DMS153 treated with DMSO at 0.1 percent for 48 hours (cell line): ENCODE results near the gene PTPN18.

Experiments
- DNase-seq: peaks from one replicate; lab custom pipeline; 2025; ENCODE audit not compliant: unreplicated experiment; lab: John Stamatoyannopoulos, UW

PTPN18 gene

GRCh38 chr2:130363479-130363878, 7.6 kb downstream of the PTPN18 start:
- no peak for DNase-seq

- no peak for DNase-seq
Measured at GRCh38 chr2:130365075-130365474, 9.2 kb downstream of the PTPN18 start.

GRCh38 chr2:130365963-130366362, 10.1 kb downstream of the PTPN18 start:
- DNase-seq, result no peak

- no peak for DNase-seq
Measured at GRCh38 chr2:130366720-130367119, 10.9 kb downstream of the PTPN18 start.

- no peak for DNase-seq
Measured at GRCh38 chr2:130368786-130369185, 12.9 kb downstream of the PTPN18 start.

- DNase-seq, result no peak
Measured at GRCh38 chr2:130369311-130369964, 13.6 kb downstream of the PTPN18 start.

- no peak for DNase-seq
Measured at GRCh38 chr2:130369965-130370341, 14.1 kb downstream of the PTPN18 start.

DNA sequence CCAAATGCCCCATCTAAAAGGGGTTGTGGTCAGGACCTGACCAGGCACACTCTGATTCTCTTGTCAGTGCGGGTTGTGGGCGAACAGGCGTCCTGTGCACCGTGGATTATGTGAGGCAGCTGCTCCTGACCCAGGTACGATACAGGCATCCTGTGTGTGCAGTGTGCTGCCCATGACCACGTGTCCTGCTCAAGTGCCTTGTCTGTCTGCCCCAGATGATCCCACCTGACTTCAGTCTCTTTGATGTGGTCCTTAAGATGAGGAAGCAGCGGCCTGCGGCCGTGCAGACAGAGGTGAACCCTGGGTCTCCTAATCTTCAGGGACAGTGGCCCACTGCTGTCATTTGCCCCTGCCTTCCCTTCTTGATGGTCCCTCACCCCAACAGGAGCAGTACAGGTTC, 14.6 kb downstream of the PTPN18 start:
- DNase-seq, result no peak

DNA sequence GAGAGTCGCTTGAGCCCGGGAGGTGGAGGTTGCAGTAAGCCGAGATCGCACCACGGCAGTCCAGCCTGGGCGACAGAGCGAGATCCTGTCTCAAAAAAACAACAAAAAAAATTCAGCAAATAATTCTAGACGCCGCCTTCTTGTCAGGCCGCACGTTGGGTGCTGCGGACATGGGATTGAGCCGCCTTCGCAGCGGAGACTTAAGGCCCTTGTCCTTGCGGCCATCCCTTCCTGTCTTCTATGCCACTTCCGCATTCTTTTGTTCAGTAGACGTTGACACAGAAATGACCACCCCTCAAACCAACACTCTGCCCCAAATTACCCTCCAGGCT, 15.8 kb downstream of the PTPN18 start:
- no peak for DNase-seq

- peak; percentile 84 for DNase-seq
Measured at GRCh38 chr2:130372055-130372832, 16.4 kb downstream of the PTPN18 start.

- DNase-seq, result no peak
Measured at GRCh38 chr2:130372833-130373807, 17.3 kb downstream of the PTPN18 start.

GRCh38 chr2:130373808-130374365, 18.0 kb downstream of the PTPN18 start:
- DNase-seq, result no peak

- no peak for DNase-seq
Measured at GRCh38 chr2:130374587-130375290, 18.9 kb downstream of the PTPN18 start.

- DNase-seq, result no peak
Measured at GRCh38 chr2:130375291-130376266, 19.7 kb downstream of the PTPN18 start.

DNA sequence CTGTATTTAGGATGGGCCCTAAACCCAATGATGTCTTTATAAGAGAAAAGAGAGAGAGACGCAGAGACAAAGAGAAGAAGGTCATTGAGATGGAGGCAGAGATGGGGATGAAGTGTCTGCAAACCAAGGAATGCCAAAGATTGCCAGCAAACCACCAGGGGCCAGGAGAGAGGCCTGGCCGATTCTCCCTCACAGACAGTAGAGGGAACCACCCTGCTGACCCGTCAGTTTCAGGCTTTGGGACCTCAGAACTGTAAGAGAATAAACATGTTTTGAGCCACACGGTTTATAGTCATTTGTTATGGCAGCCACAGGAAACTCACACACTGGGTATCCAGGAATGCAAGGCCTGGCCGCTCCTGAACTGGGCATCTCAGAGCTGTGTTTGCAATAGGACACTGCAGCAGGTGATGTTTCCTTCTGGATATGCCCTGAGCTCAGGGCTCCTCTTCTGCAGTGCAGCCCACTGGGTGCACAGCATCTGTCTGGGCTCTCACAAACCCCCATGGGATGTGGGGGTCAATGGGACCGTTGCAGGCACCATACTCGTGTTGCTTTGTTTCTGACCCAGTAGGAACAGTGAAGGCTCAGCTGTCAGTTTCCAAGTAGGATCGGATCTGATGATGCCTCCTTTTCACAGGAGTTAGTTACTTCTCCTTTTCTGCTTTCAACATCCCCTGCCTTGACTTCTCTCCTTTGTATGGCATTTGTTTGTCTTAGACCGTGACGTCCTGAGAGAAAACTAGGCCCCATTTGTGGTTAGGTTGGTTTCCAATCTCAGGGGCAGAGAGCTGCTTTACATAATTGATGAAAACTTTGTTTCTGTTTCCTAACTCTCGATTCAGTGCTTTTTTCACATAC, 20.8 kb downstream of the PTPN18 start:
- no peak for DNase-seq

- no peak for DNase-seq
Measured at GRCh38 chr2:130377491-130377890, 21.6 kb downstream of the PTPN18 start.

- DNase-seq, result no peak
Measured at GRCh38 chr2:130378206-130378897, 22.5 kb downstream of the PTPN18 start.

GRCh38 chr2:130378898-130379214, 23.0 kb downstream of the PTPN18 start:
- no peak for DNase-seq
